ENCODE measurements around the gene PAQR4. TPM values are rescaled to one million over a fixed set of nuclear protein-coding genes. Genes with fewer than 3 reads are reported as not detected.

PAQR4 gene
- total RNA-seq, 3 donors from 2014 or later (not counting 1 experiment from before 2014, with no cell fraction given): 2.9 to 4.4 (median 3.5) TPM

- no peaks in the 10 kb centered on the region for H3K27me3 Mint-ChIP-seq (ENCODE audit: low read depth in 2 of 2)
- no peak overlapping the region for H3K4me3 Mint-ChIP-seq
- WGBS (ENCODE audit: insufficient coverage): 95% methylated on average over 15 of the region's 15 CpGs
- Histone ChIP-seq H3K4me3 (ENCODE audit: low read length) (no peak overlapping the region), H3K27me3 (ENCODE audit: control insufficient read depth, insufficient read depth, low read length) (no peaks in the 10 kb centered on the region), H3K36me3 (ENCODE audit: control insufficient read depth, insufficient read depth, low read length) (no peaks in the 10 kb centered on the region), H3K4me1 (ENCODE audit: control insufficient read depth, insufficient read depth, low read length) (peaks cover 17% of the 10 kb centered on the region), H3K27ac (ENCODE audit: low read length) (no peak overlapping the region), H3K9me3 (ENCODE audit: control insufficient read depth, insufficient read depth, low read length) (no peaks in the 10 kb centered on the region)
- H3K4me1 Mint-ChIP-seq: peaks cover 0 to 8% of the 10 kb centered on the region in 2 donors
- intact Hi-C loops (cut with micrococcal nuclease): no loop called here
- TF ChIP-seq CTCF (IDR thresholded peaks at IDR 0.05): no peak
- no peaks in the 10 kb centered on the region for H3K36me3 Mint-ChIP-seq
- DNase-seq (no peak), ATAC-seq (no peak)
- H3K9me3 Mint-ChIP-seq: no peaks in the 10 kb centered on the region
- no peak overlapping the region for H3K27ac Mint-ChIP-seq
Measured at GRCh38 chr16:2974319-2975056, 5.3 kb downstream of the PAQR4 start.

- Histone ChIP-seq H3K9me3 (ENCODE audit: control insufficient read depth, insufficient read depth, low read length) (no peaks in the 10 kb centered on the region), H3K27me3 (ENCODE audit: control insufficient read depth, insufficient read depth, low read length) (no peaks in the 10 kb centered on the region), H3K4me1 (ENCODE audit: control insufficient read depth, insufficient read depth, low read length) (peaks cover 14% of the 10 kb centered on the region), H3K4me3 (ENCODE audit: low read length) (no peak overlapping the region), H3K27ac (ENCODE audit: low read length) (no peak overlapping the region), H3K36me3 (ENCODE audit: control insufficient read depth, insufficient read depth, low read length) (no peaks in the 10 kb centered on the region)
- TF ChIP-seq CTCF (IDR thresholded peaks at IDR 0.05): no peak
- Mint-ChIP-seq H3K27me3 (ENCODE audit: low read depth in 2 of 2) (no peaks in the 10 kb centered on the region), H3K4me1 (peaks cover 0 to 4% of the 10 kb centered on the region in 2 donors), H3K9me3 (no peaks in the 10 kb centered on the region), H3K4me3 (no peak overlapping the region), H3K27ac (no peak overlapping the region), H3K36me3 (no peaks in the 10 kb centered on the region)
- intact Hi-C loops (cut with micrococcal nuclease): no loop called here
- DNase-seq (no peak), ATAC-seq (no peak)
- WGBS (ENCODE audit: insufficient coverage): 98% methylated on average over 28 of the region's 28 CpGs
Measured at GRCh38 chr16:2975161-2975795, 6.1 kb downstream of the PAQR4 start.

- ATAC-seq: no peak
- 97% methylated on average over 7 of the region's 7 CpGs for WGBS (ENCODE audit: insufficient coverage)
- intact Hi-C loops (cut with micrococcal nuclease): no loop called here
Measured at GRCh38 chr16:2976201-2976600, 7.1 kb downstream of the PAQR4 start.

More at GRCh38 chr16:2976201-2976600, 7.1 kb downstream of the PAQR4 start:
- H3K36me3 ChIP-seq (ENCODE audit: control insufficient read depth, insufficient read depth, low read length): no peaks in the 10 kb centered on the region
- H3K27ac ChIP-seq (ENCODE audit: low read length): no peak overlapping the region
- Mint-ChIP-seq H3K36me3 (no peaks in the 10 kb centered on the region), H3K4me3 (no peak overlapping the region), H3K9me3 (no peaks in the 10 kb centered on the region), H3K4me1 (peaks cover 0 to 7% of the 10 kb centered on the region in 2 donors), H3K27ac (no peak overlapping the region), H3K27me3 (ENCODE audit: low read depth in 2 of 2) (no peaks in the 10 kb centered on the region)
- peaks cover 12% of the 10 kb centered on the region for H3K4me1 ChIP-seq (ENCODE audit: control insufficient read depth, insufficient read depth, low read length)
- no peak for DNase-seq
- no peak for TF ChIP-seq CTCF (IDR thresholded peaks at IDR 0.05)
- no peaks in the 10 kb centered on the region for H3K27me3 ChIP-seq (ENCODE audit: control insufficient read depth, insufficient read depth, low read length)
- no peaks in the 10 kb centered on the region for H3K9me3 ChIP-seq (ENCODE audit: control insufficient read depth, insufficient read depth, low read length)
- no peak overlapping the region for H3K4me3 ChIP-seq (ENCODE audit: low read length)

Data from natural killer cell (primary cell).